22Rv1 (cell line): ENCODE results near the gene ASTN1.
"Not testable (repeated sequence)": the region's sequence is repeated elsewhere in the genome, so short reads cannot be mapped to it uniquely, and the experiment has no call there.

ENCODE experiments used
- H3K27ac ChIP-seq: fragments of 450-650 bp; 2 replicates; pipeline ENCODE4 v1.5.1; 2017
- CTCF ChIP-seq: fragments of 450-650 bp; IDR thresholded peaks from 2 replicates; pipeline ENCODE4 v1.5.1; 2017; ENCODE audit warnings: mild to moderate bottlenecking
- ZFX ChIP-seq: fragments of 450-650 bp; IDR thresholded peaks from 2 replicates; pipeline ENCODE4 v1.6.1; 2017; ENCODE audit warnings: antibody characterized with exemption, borderline replicate concordance

Gene ASTN1

DNA sequence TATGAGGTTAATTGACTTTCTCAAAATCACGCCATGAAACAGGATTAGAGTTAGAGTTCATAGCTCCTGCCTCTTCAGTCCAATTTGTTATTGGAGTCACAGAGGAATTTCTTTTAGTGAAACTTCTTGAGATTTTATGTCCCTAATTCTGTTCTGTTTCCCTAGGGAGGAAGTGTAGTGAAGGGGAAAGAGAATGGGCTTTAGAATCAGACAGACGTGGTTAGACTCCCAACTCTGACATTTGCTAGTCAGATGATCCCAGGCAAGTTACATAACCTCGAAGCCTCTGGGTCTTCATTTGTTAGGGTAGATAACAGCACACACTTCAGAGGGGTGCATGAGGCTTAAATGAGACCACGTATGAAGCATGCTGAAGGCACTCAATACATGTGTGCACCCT, 83.9 kb downstream of the ASTN1 start:
- TF ChIP-seq CTCF (no peak), ZFX (no peak)
- H3K27ac ChIP-seq, result no peak overlapping the region

- TF ChIP-seq ZFX, result no peak
- no peak for TF ChIP-seq CTCF
- H3K27ac ChIP-seq, result no peak overlapping the region
These were observed 86.6 kb downstream of the ASTN1 start for GRCh38 chr1:177077734-177078499.

DNA sequence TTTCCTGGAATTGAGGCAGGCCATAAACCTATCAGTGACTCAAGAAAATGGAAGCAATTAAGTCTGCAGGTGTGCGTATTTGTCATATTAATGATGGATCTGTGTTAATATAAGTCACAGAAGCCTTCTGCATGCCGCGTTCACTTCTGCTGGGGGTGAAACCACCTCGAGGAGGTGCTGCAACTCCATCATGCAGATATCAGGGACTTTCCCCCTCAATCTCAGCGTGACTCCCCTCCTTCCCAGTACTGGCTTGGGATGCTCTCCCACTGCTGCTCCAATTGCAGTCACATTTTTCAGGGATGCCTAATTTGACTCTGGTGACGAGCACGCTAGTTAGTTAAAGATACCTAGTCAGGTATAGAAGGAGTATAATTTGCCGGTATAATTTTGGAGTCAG, 87.5 kb downstream of the ASTN1 start:
- TF ChIP-seq CTCF, result no peak
- TF ChIP-seq ZFX, result no peak
- H3K27ac ChIP-seq, result no peak overlapping the region

GRCh38 chr1:177074811-177075210, 89.7 kb downstream of the ASTN1 start:
- not testable (repeated sequence) for H3K27ac ChIP-seq

DNA sequence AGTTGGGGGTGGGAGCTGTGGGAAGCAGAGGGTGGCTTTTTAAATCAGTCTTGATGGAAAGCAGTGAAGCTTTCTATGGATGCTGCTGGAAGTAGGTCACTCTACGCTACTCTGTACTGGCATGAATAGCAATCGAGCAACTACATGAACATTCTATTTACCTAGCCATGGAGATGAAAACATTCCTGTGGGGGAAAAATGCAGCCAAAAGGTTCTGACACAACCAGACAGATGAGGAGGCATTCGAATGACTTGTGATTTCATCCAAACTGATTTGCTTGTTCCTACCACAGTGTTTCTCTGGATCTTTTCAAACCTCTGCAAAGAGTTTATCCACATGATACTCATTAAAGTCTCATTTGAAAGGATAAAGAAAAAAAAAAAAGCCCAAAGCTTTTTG, 95.0 kb downstream of the ASTN1 start:
- H3K27ac ChIP-seq, result no peak overlapping the region
- no peak for TF ChIP-seq ZFX
- no peak for TF ChIP-seq CTCF

- TF ChIP-seq CTCF (no peak), ZFX (no peak)
These were observed 96.6 kb downstream of the ASTN1 start for GRCh38 chr1:177067752-177068410.

GRCh38 chr1:177065430-177065829, 99.1 kb downstream of the ASTN1 start:
- TF ChIP-seq ZFX (no peak), CTCF (no peak)
- no peak overlapping the region for H3K27ac ChIP-seq

More at GRCh38 chr1:177067752-177068410, 96.6 kb downstream of the ASTN1 start:
- H3K27ac ChIP-seq, result no peak overlapping the region
